ENCODE data around the gene C2CD3. TPM values are rescaled to one million over a fixed set of nuclear protein-coding genes. Genes with fewer than 3 reads are reported as not detected.

The C2CD3 gene
- total RNA-seq, 1 donor from 2014 or later, result 53.7 TPM

GRCh38 chr11:73977856-73978519 is 192.8 kb downstream of the C2CD3 start:
- peaks cover 5% of the 10 kb centered on the region for H3K4me1 ChIP-seq (ENCODE audit: insufficient read depth, low read length)
- Mint-ChIP-seq H3K36me3 (ENCODE audit: low read depth, unreplicated experiment) (peaks cover 40% of the 10 kb centered on the region), H3K4me1 (ENCODE audit: low read depth, unreplicated experiment) (peaks cover 31% of the 10 kb centered on the region), H3K27ac (ENCODE audit: unreplicated experiment) (no peak overlapping the region), H3K9me3 (ENCODE audit: unreplicated experiment) (no peaks in the 10 kb centered on the region), H3K27me3 (ENCODE audit: low read depth, unreplicated experiment) (no peaks in the 10 kb centered on the region), H3K4me3 (ENCODE audit: unreplicated experiment) (no peak overlapping the region)
- DNase-seq (ENCODE audit: low read depth) (no peak), FAIRE-seq (no peak)
- no peak overlapping the region for H2AFZ ChIP-seq (ENCODE audit: low read depth, low read length)
- H3K9ac ChIP-seq (ENCODE audit: low read length), result no peak overlapping the region
- H3K4me3 ChIP-seq (ENCODE audit: insufficient read depth, low read depth, low read length), result no peak overlapping the region
- H3K4me2 ChIP-seq (ENCODE audit: low read length), result no peak overlapping the region
- no peaks in the 10 kb centered on the region for H3K27me3 ChIP-seq (ENCODE audit: insufficient read depth, low read length)
- no peak overlapping the region for H3K27ac ChIP-seq (ENCODE audit: low read depth, low read length)
- no peaks in the 10 kb centered on the region for H3K79me2 ChIP-seq (ENCODE audit: insufficient read depth, low read length)
- no peaks in the 10 kb centered on the region for H3K9me3 ChIP-seq (ENCODE audit: insufficient read depth, low read depth, low read length)
- H4K20me1 ChIP-seq (ENCODE audit: insufficient read depth, low read length), result peaks cover 4% of the 10 kb centered on the region
- TF ChIP-seq EZH2 (IDR thresholded peaks at IDR 0.05; ENCODE audit: insufficient read depth, low read length), result no peak
- TF ChIP-seq, protein P1, sequence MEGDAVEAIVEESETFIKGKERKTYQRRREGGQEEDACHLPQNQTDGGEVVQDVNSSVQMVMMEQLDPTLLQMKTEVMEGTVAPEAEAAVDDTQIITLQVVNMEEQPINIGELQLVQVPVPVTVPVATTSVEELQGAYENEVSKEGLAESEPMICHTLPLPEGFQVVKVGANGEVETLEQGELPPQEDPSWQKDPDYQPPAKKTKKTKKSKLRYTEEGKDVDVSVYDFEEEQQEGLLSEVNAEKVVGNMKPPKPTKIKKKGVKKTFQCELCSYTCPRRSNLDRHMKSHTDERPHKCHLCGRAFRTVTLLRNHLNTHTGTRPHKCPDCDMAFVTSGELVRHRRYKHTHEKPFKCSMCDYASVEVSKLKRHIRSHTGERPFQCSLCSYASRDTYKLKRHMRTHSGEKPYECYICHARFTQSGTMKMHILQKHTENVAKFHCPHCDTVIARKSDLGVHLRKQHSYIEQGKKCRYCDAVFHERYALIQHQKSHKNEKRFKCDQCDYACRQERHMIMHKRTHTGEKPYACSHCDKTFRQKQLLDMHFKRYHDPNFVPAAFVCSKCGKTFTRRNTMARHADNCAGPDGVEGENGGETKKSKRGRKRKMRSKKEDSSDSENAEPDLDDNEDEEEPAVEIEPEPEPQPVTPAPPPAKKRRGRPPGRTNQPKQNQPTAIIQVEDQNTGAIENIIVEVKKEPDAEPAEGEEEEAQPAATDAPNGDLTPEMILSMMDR (IDR thresholded peaks at IDR 0.05; ENCODE audit: insufficient read depth, low read depth, low read length), result no peak
- H3K36me3 ChIP-seq (ENCODE audit: insufficient read depth, low read length), result peaks cover 2% of the 10 kb centered on the region

GRCh38 chr11:73976451-73977151 is 194.2 kb downstream of the C2CD3 start:
- Histone ChIP-seq H3K4me3 (ENCODE audit: insufficient read depth, low read depth, low read length) (no peak overlapping the region), H2AFZ (ENCODE audit: low read depth, low read length) (no peak overlapping the region), H3K27ac (ENCODE audit: low read depth, low read length) (no peak overlapping the region), H3K9ac (ENCODE audit: low read length) (no peak overlapping the region), H3K79me2 (ENCODE audit: insufficient read depth, low read length) (no peaks in the 10 kb centered on the region), H3K4me2 (ENCODE audit: low read length) (no peak overlapping the region), H4K20me1 (ENCODE audit: insufficient read depth, low read length) (peaks cover 2% of the 10 kb centered on the region), H3K27me3 (ENCODE audit: insufficient read depth, low read length) (no peaks in the 10 kb centered on the region), H3K4me1 (ENCODE audit: insufficient read depth, low read length) (no peaks in the 10 kb centered on the region), H3K36me3 (ENCODE audit: insufficient read depth, low read length) (peaks cover 2% of the 10 kb centered on the region), H3K9me3 (ENCODE audit: insufficient read depth, low read depth, low read length) (no peaks in the 10 kb centered on the region)
- Mint-ChIP-seq H3K4me1 (ENCODE audit: low read depth, unreplicated experiment) (peaks cover 28% of the 10 kb centered on the region), H3K36me3 (ENCODE audit: low read depth, unreplicated experiment) (peaks cover 39% of the 10 kb centered on the region), H3K27me3 (ENCODE audit: low read depth, unreplicated experiment) (no peaks in the 10 kb centered on the region), H3K27ac (ENCODE audit: unreplicated experiment) (no peak overlapping the region), H3K9me3 (ENCODE audit: unreplicated experiment) (no peaks in the 10 kb centered on the region), H3K4me3 (ENCODE audit: unreplicated experiment) (no peak overlapping the region)
- TF ChIP-seq, protein P1 (IDR thresholded peaks at IDR 0.05; ENCODE audit: insufficient read depth, low read depth, low read length), result no peak
- TF ChIP-seq EZH2 (IDR thresholded peaks at IDR 0.05; ENCODE audit: insufficient read depth, low read length), result no peak
- no peak for DNase-seq (ENCODE audit: low read depth)
- no peak for FAIRE-seq

DNA sequence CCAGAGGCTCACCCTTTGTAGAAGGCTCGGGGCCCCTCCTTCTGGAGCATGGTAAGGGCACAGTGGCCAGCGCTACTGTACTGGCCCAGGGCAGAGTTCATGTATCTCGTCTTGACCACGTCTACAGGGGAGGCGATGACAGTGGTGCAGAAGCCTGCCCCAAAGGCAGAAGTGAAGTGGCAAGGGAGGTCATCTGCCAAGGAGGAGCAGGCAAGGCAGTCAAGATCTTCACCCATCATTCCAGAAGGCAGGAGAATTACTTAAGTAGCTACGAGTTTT is 195.4 kb downstream of the C2CD3 start:
- H3K9ac ChIP-seq (ENCODE audit: low read length), result no peak overlapping the region
- H3K36me3 Mint-ChIP-seq (ENCODE audit: low read depth, unreplicated experiment), result peaks cover 40% of the 10 kb centered on the region
- no peaks in the 10 kb centered on the region for H3K79me2 ChIP-seq (ENCODE audit: insufficient read depth, low read length)
- H3K27me3 ChIP-seq (ENCODE audit: insufficient read depth, low read length), result no peaks in the 10 kb centered on the region
- H3K4me1 Mint-ChIP-seq (ENCODE audit: low read depth, unreplicated experiment), result peaks cover 18% of the 10 kb centered on the region
- peaks cover 2% of the 10 kb centered on the region for H3K36me3 ChIP-seq (ENCODE audit: insufficient read depth, low read length)
- H3K4me3 ChIP-seq (ENCODE audit: insufficient read depth, low read depth, low read length), result no peak overlapping the region
- H3K27me3 Mint-ChIP-seq (ENCODE audit: low read depth, unreplicated experiment), result no peaks in the 10 kb centered on the region
- no peak overlapping the region for H3K4me3 Mint-ChIP-seq (ENCODE audit: unreplicated experiment)
- no peak overlapping the region for H3K27ac ChIP-seq (ENCODE audit: low read depth, low read length)
- no peak overlapping the region for H2AFZ ChIP-seq (ENCODE audit: low read depth, low read length)
- no peak overlapping the region for H3K4me2 ChIP-seq (ENCODE audit: low read length)
- H4K20me1 ChIP-seq (ENCODE audit: insufficient read depth, low read length), result no peaks in the 10 kb centered on the region
- no peaks in the 10 kb centered on the region for H3K4me1 ChIP-seq (ENCODE audit: insufficient read depth, low read length)
- no peak for TF ChIP-seq EZH2 (IDR thresholded peaks at IDR 0.05; ENCODE audit: insufficient read depth, low read length)
- TF ChIP-seq, protein P1 (IDR thresholded peaks at IDR 0.05; ENCODE audit: insufficient read depth, low read depth, low read length), result no peak
- FAIRE-seq (no peak), DNase-seq (ENCODE audit: low read depth) (no peak)
- H3K27ac Mint-ChIP-seq (ENCODE audit: unreplicated experiment), result no peak overlapping the region
- no peaks in the 10 kb centered on the region for H3K9me3 Mint-ChIP-seq (ENCODE audit: unreplicated experiment)
- no peaks in the 10 kb centered on the region for H3K9me3 ChIP-seq (ENCODE audit: insufficient read depth, low read depth, low read length)

Data from astrocyte (in vitro differentiated cells and primary cell).